GM12864 (cell line): ENCODE data around the gene UBL3.

ENCODE experiments used
- DNase-seq: peaks from one replicate; pipeline ENCODE4 v3.0.0-alpha.2; 2011; ENCODE audit warnings: low read depth
- H3K4me3 ChIP-seq: 2 replicates; pipeline ENCODE4 v1.5.1; 2011; ENCODE audit warnings: mild to moderate bottlenecking, low read depth, low read length, control low read depth
- CTCF ChIP-seq: IDR thresholded peaks from 2 replicates; pipeline ENCODE4 v1.5.1; 2011; ENCODE audit warnings: low read depth, mild to moderate bottlenecking, moderate library complexity, low read length, control low read depth, inconsistent platforms; ENCODE audit errors: missing control alignments

The UBL3 gene

GRCh38 chr13:29858667-29859066 lies 8.2 kb upstream of the UBL3 start:
- no peak for TF ChIP-seq CTCF
- no peak overlapping the region for H3K4me3 ChIP-seq
- DNase-seq: no peak

GRCh38 chr13:29858231-29858630 lies 7.8 kb upstream of the UBL3 start:
- H3K4me3 ChIP-seq: no peak overlapping the region
- no peak for DNase-seq
- TF ChIP-seq CTCF: no peak

- no peak overlapping the region for H3K4me3 ChIP-seq
- no peak for DNase-seq
- TF ChIP-seq CTCF: no peak
Measured at GRCh38 chr13:29857085-29857484, 6.7 kb upstream of the UBL3 start.

- H3K4me3 ChIP-seq: no peak overlapping the region
- no peak for DNase-seq
- TF ChIP-seq CTCF: no peak
Measured at GRCh38 chr13:29856426-29856825, 6.0 kb upstream of the UBL3 start.

GRCh38 chr13:29855784-29856183 lies 5.4 kb upstream of the UBL3 start:
- no peak for DNase-seq
- no peak overlapping the region for H3K4me3 ChIP-seq
- no peak for TF ChIP-seq CTCF

- no peak overlapping the region for H3K4me3 ChIP-seq
- DNase-seq: no peak
- TF ChIP-seq CTCF: no peak
Measured at GRCh38 chr13:29855009-29855408, 4.6 kb upstream of the UBL3 start.

GRCh38 chr13:29853131-29853530 lies 2.7 kb upstream of the UBL3 start:
- TF ChIP-seq CTCF: no peak
- DNase-seq: no peak
- no peak overlapping the region for H3K4me3 ChIP-seq
